Activated T-cell treated with anti-CD3 and anti-CD28 coated beads, Interleukin-2, amount 50 U/mL, for 1 hour (primary cell): Measurements from ENCODE around the gene SHFL.

Experiments used
- DNase-seq: peaks from one replicate; pipeline ENCODE4 v3.0.0-alpha.2; 2020

The SHFL gene

DNA sequence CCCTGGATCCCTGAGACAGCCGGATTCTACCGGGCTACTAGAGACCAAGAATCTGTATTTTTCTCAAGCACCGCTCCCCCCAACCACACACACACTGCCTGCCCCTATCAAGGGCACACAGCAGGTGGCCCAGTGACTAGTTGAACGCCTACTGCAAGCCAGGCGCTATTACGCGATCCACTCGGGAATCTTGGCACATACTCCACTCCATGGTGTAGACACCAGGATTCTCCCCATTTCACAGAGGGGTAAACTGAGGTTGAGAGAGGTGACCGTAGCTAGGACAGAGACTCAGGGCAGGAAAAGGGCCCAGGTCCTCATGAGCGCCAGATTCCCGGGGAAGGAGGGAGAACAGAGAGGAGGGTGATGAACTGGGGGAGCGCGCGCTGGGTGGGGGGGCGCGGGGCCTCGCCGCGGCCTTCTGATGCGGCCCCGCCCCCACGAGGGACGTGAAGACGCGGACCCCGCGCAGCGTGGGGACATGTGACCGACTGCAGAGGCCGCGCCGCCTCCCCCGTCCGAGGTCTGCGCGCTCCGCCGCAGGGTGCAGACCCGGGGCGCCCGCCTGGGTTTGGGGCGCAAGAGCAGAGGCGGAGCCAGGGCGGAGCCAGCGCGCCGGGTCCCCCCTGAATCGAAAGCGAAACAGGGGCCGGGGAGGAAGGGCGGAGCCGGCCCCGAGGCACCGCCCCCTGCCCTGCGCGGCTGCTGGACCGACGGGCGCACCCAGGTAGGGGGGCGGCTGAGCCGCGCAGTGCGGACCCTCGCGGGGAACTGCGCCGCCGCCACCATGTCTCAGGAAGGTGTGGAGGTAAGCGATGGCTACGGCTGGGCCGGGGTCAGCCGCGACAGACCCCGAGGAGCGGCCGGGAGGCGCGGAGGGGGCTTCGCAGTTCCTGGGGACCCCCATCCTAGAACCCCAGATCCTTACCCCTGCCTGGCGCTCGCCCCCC lies at the start of gene SHFL:
Gene SHFL (plus strand): TSS at position 677 of the 950 bp plus-strand sequence. CDS start 111 bp downstream, at position 788.
- DNase-seq, result peak; percentile 89

DNA sequence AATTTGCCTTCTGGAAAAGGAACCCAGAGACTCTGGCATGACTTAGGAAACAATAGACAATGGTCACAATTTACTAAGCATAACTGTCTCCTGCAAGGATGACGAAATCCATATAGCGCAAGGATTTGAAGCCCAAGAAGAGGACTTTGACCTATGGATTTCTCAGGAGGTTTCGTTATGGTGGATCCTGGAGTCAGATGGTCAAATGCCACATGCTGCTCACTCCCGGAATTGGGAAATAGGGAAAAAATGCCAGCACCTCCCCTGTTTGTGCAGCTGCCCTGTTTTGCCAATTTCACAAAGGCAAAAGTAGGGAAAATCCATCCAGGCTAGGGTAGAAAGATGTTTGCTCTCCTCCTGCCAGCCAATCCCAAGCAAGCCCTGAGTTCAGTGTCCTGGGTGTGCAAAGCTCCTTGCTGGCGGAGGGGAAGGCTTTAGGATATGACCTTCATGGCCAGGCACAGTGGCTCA lies 49.5 kb upstream of the SHFL start:
- DNase-seq, result no peak

DNA sequence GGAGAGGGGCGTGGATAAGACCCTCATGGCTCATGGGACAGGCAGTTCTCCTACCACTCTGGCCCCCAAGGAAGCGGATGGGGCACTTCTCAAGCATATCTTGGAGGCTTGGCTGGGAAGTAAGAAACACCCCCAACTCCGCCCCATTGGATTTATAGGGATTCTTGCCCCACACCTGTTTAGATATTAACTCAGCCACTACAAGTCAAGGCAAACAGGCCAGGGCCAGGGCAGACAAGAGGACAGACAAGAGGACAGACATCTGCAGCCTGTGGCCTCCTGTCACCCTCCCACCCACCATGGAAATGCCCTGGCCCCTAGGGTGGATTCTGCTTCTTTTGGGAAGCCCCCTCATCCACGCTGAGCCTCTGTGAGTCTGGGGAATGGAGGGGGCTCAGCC lies 48.8 kb upstream of the SHFL start:
- no peak for DNase-seq

DNA sequence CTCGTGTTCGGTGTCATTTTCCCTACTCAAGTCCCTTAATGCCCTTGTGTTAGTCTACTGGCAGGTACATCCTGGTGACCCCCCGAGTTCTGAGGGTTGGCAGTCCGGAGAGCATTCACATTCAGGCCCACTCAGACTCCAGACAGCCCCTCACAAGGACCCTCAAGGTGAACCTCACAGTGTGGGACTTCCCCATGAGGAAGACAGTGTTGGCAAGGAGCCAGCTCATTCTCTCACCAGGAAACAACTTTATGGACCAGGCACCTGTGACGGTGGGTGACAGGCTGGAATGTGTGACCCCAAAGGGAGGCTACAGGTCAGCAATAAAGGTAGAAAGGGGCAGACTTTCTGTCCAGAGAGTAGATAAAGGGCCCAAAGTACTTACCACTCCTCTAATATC lies 48.3 kb upstream of the SHFL start:
- DNase-seq, result no peak

DNA sequence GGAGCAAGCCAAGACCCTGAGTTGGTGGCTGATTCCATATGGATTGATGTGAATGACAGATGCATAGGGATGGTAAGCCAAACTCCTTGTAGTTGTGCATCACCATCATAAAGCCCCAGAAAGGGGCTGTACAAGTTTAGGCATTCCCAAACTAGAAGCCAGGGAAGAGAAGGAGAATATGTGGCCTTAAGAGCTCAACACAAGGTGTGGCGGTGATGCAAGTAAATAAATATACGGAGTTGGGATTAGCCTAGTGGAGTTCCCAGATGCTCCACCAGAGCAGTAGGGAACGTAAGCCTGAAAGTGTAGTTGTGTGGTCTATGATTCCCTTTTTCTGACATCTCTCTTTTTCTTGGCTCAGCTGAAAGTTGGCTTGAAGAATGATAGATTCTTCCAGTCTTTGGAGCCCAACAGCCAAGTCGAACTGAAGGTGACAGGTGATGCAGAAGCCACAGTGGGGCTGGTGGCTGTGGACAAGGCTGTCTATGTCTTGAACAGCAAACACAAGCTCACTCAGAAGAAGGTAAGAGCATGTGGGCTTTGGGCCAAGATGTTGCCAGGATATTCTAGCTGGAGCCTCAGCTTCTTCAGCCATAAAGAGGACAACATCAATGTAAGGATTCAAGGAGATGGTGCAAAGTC lies 42.7 kb upstream of the SHFL start:
- no peak for DNase-seq

DNA sequence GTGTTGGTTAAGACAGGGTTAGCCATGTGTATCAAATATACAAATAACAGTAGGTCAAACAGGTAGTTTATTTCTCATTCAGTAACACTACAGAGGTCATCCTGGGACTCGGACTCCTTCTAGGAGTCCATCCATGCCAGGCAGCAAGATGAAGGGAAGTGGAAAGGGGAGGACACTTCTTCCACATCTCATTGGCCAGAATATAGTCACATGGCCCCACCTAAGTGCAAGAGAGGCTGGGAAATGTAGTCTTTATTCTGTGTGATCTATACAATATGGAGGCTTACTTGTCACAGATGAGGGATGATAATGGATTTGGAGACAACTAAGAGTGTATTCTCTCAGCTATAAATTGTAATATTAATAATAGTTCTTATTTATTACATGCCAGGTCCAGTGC lies 41.7 kb upstream of the SHFL start:
- DNase-seq, result no peak

DNA sequence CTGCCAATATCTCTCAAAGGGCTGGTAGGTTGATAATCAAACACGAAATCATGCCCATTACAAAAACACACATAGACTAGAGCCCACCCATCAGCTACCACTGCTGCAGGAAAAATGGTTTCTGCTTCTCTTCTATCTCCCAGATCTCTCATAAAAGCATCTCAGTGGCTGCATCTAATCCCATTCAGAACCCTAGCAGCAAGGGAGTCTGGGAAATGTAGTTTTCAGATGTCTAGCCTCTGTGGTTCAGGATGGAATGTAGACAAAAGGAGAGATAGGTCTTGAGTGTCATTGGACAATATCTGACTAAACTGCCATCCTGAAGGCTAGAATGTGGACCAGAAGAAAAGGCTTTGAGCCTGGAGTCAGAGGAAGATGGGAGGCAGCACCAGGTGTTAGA lies 40.7 kb upstream of the SHFL start:
- no peak for DNase-seq

DNA sequence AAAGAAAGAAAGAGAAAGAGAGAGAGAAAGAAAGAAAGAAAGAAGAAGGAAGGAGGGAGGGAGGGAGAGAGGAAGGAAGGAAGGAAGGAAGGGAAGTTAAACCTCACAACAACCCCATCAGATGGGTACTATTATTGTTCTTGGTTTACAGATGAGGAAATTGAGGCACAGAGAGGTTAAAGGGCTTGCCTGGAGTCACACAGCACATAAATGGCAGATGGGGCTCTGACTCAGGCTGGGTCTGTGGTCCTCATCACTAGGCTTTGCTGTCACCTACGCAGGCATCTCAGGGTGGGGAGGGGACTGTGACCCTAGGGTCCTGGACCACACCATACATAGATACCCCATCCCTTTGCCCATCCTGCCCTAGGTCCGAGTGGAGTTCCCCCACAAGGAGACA lies 36.5 kb upstream of the SHFL start:
- DNase-seq, result no peak

DNA sequence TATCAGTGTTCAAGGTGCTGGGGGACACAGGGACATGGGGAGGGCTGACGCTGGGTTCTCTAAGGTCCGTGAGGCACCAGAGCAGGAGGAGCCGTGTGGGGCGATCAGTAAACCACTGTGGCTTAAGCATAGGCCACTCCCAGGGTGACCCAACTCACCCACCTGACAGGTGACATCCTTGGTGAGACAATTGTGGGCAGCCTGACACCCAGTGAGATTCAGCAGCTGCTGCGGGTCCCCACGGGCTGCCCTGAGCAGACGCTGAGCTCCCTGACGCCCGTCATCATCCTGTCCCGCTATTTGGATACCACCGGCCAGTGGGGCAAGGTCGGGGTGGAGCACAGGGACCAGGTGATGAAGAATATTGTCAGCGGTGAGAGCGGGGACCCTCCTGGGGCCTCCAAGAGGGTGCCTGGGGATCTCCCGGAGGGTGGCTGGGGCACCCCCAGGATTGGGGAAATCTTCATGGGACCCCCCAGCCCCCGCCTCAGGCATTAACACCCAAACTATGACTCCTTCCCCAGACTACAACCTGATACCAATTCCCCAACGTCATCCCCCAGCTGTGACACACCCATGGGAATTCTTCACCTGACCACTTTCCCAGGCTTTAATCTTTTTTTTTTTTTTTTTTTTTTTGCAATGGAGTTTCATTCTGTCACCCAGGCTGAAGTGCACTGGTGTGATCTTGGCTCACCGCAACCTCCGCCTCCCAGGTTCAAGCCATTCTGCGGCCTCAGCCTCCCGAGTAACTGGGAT lies 33.3 kb upstream of the SHFL start:
- no peak for DNase-seq

DNA sequence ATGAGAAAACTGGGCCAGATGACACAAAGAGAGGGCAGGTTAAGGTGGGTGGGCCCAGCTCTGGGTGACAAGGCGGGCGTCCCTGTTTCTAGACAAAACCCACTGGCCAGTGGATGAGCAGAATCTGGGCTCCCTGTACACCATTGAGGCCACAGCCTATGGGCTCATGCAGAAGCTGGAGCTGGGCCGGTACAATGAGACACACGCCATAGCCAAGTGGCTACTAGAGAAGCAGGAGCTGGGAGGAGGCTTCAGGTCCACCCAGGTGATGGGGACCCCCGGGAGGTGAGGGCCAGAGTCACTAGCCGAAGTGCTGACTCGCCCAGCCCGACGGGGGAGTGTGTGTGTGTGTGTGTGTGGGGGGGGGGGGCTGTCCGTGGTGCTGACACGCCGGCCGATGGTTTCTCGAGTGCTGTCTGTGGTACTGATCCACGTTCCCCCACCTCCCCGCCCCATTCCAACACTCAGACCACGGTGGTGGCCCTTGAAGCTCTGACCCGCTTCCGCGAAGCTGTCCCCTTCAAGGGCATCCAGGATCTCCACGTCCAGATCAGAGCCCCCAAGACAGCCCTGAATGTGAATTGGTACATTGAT lies 24.3 kb upstream of the SHFL start:
- DNase-seq, result no peak

DNA sequence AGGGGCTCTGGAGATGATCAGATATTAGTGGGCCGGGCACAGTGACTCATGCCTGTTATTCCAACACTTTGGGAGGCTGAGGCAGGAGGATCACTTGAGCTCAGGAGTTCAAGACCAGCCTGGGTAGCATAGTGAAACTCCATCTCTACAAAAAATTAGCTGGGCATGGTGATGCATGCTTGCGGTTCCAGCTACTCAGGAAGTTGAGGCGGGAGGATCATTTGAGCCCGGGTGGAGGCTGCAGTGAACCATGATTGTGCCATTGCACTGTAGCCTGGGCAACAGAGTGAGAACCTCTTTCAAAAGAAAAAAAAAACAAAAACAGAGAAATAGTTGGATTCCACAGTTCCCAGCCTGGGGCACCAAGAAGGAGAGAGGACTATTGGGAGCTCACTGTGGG lies 17.9 kb upstream of the SHFL start:
- no peak for DNase-seq

DNA sequence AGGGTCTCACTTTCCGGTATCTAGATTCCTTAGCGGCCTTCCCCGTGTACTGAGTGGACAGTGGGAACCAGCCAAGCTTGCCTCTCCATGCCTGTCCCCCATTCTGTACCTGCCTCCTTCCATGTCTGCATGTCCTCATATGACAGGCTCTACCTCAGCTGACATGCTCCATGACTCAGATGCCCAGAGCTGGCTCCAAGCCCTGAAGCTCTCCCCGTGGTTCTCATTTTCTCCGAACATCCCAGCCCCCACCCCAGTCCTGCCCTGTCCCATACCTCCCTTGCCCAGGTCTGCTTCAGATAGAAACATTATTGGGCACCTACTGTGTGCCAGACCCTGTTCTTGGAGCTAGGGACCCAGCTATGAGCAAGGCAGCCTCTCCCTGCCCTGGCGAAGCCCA lies 17.1 kb upstream of the SHFL start:
- DNase-seq, result no peak

DNA sequence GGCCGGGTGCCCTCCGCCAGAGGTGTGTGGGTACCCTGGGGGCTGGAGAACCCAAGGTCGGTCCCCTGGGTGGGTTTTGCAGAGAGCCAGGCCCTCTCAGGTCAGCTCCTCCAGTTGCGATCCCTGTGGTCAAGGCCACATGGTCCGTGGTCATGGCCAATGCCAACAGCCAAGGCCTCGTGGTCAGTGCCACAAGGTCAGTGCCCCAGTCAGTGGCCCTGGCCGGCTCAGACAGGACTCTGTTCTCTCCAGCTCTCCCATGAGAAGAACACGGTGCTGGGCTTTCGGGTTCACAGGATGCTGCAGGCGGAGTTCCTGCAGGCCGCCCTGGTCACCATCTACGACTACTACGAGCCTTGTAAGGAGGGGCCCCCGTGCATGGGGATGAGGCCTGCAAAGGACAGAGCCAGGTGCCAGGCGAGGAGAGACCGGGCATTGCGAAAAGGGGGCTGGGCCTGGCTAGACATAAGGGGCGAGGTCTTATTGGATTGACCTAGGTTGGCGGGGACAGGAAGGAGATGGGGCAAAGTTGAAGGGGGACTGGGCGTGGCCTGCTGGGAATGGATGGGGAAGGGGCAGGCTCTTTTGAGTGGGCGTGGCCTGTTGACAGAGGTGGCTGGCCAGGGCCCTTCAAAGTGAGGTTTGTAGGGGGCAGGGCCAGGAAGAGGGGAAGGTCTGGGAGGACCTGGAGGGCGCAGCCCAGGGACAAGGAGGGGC lies 15.2 kb upstream of the SHFL start:
- no peak for DNase-seq

DNA sequence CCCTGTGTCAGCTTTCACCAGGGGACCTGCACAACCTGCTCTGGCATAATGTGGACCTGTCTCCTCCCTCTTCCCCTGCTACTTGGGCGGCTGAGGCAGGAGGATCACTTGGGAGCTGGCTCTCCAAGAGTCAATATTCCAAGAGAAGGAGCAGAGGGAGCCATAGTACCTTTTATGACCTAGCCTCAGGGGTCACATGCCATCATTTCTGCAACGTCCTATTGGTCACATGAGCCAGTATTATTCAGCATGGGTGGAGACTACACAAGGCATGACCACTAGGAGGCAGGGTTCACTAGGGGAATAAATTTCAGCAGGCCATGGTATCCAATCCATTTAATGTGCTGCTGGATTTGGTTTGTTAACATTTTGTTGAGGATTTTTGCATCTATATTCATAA lies 12.0 kb upstream of the SHFL start:
- no peak for DNase-seq

DNA sequence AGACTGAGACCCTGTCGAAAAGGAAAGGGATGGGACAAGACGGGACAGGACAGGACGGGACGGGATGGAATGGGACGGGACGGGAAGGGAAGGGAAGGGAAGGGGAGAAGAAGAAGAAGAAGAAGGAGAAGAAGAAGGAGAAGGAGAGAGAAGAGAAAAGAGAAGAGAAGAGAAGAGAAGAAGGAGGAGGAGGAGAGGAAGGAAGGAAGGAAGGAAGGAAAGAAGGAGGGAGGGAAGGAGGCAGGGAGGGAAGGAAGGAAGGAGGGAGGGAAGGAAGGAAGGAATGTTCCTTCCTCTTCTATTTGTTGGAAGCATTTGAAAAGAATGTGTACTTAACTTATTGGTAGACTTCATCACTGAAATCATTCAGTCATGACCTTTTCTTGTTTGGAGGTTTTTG lies 9.6 kb upstream of the SHFL start:
- no peak for DNase-seq

DNA sequence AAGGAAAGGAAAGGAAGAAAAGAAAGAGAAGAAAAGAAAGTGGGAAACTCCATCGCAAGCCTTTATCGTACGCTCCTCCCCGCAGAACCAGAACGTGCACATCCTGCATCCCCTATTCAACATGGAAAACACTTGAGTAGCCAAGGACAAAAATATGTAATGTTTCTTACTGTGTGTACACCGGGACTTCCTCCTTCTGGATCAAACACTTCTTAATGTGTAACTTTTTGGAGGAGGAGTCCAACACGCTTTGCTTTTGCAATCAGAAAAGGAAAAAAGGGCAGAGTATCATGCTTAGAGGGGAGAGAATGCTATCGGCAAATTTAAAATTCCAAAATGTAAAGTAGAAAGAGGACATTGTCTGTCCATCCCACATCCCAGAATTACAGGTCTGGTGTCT lies 7.8 kb upstream of the SHFL start:
- DNase-seq, result no peak

DNA sequence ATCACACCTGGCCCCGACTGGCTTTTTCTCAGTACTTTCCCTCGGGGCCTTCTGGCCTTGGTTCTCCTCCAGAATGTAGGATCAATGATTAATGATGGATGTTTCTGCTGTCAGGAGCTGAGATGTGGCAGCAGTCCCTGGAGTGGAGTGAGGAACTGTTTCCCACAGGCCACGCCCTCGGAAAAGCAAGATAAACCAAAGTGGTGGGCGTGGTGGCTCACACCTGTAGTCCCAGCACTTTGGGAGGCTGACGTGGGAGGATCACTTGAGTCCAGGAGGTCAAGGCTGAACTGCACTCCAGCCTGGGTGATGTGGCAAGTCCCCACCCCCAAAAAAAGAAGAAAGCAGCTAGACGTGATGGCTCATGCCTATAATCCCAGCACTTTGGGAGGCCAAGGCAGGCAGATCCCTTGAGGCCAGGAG lies 7.1 kb upstream of the SHFL start:
- no peak for DNase-seq

DNA sequence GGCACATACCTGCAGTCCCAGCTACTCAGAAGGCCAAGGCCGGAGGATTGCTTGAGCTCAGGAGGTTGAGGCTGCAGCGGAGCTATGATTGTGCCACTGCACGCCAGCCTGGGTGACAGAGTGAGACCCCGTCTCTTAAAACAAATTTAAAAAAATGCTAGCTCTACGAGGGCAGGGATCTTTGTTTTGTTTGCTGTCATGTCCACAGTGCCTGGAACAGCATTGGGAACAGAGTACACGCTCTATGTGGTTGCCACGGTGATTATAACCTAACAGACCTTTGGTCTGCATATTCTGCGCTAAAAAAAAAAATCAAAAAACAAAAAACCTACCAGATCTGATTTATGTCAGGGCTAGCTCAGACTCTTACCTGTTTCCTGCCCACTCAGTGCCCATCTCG lies 2.2 kb upstream of the SHFL start:
- no peak for DNase-seq

DNA sequence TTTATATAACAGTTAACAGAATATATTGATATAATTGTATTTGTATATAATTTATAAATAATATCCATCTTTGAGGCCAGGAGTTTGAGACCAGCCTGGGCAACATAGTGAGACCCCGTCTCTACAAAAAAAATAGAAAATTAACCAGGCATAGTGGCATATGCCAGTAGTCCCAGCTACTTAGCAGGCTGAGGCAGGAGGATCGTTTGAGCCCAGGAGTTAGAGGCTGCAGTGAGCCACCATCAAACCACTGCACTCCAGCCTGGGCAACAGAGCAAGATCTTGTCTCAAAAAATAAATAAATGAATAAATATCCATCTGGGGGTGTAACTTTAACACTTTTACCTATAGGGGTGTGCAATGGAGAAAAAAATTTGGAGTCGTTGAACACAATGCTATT lies 1.3 kb upstream of the SHFL start:
- DNase-seq, result no peak

DNA sequence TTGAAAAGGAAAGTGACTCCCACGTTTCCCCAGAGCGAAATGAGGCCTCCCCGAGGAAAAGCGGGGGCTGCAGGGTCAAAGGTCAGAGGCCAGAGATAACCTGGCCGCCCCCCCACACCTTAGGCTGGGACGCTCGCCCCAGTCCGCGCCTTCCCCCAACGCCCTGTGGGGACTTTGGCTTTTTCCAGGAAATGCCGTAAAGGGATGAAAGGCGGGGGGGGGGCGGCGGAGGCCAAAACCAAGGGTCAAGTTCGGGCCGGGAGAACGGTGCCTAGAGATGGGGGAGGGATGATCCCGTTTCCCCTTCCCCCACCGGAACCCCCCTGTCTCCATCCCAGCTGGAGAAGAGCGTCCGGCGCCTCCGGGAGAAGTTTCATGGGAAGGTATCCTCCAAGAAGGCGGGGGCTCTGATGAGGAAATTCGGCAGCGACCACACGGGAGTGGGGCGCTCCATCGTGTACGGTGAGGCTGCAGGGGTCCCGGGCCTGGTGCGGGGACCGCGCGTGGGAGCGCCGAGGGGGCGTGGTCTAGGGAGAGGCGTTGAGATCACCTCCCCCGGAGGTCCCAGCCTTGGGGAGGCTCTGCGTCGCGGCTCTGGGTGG lies 575 bp downstream of the SHFL start:
- DNase-seq, result peak; percentile 51

DNA sequence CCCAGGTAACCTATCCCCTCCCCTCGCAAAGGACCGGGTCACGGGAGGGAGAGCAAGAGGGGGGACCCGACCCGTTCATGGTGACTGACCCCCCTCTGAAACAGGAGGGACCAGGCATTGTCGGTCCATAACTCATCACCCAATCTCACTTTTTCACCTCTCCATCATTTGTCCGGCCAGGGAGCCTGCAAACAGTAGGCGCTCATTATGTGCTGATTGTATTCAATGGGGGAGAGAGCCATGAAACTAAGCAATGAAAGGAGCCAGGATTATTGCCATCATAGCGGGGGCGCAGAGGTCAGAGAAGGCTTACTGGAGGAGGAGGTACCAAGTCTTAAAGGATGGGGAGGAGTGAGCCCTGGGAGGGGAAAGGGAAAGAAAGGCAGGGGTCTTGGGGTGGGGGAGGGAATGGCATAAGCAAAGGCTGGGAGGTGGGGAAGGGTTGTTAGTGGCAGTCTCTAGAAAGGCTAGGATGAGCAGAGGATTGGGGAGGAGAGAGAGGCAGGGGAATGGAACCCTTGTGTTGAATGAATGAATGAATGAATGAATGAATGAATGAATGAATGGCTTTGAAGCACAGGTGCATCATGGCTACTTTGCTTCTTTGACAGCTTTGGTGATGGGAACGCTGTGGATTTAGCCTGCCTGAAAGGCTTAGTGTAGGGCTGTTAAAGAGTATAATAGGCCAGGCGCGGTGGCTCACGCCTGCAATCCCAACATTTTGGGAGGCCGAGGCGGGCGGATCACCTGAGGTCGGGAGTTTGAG lies 1.4 kb downstream of the SHFL start:
- DNase-seq, result no peak
